ENCODE results near the gene SUCLG2. TPM values are rescaled to one million over a fixed set of nuclear protein-coding genes. Genes with fewer than 3 reads are reported as not detected.

The SUCLG2 gene
- total RNA-seq (2014; rRNA removed; shearing (Covaris generic)): 27.5 and 33.8 TPM in 2 replicates

GRCh38 chr3:67654099-67654843 is at the start of gene SUCLG2:
Gene SUCLG2, minus strand, starts transcription at chr3:67654612. Its CDS starts 26 bp downstream, at chr3:67654586.
- peak; percentile 66 for DNase-seq (ENCODE audit: low spot score)

- no peak for DNase-seq (ENCODE audit: low spot score)
Measured at GRCh38 chr3:67700596-67700995, 46.2 kb upstream of the SUCLG2 start.

- DNase-seq (ENCODE audit: low spot score): no peak
Measured at GRCh38 chr3:67699882-67700281, 45.5 kb upstream of the SUCLG2 start.

GRCh38 chr3:67692621-67693020 is 38.2 kb upstream of the SUCLG2 start:
- no peak for DNase-seq (ENCODE audit: low spot score)

- DNase-seq (ENCODE audit: low spot score): no peak
Measured at GRCh38 chr3:67691926-67692325, 37.5 kb upstream of the SUCLG2 start.

GRCh38 chr3:67691207-67691606 is 36.8 kb upstream of the SUCLG2 start:
- DNase-seq (ENCODE audit: low spot score): no peak

GRCh38 chr3:67689806-67690205 is 35.4 kb upstream of the SUCLG2 start:
- no peak for DNase-seq (ENCODE audit: low spot score)

- no peak for DNase-seq (ENCODE audit: low spot score)
Measured at GRCh38 chr3:67688231-67688630, 33.8 kb upstream of the SUCLG2 start.

- DNase-seq (ENCODE audit: low spot score): no peak
Measured at GRCh38 chr3:67686069-67686468, 31.7 kb upstream of the SUCLG2 start.

GRCh38 chr3:67685499-67685898 is 31.1 kb upstream of the SUCLG2 start:
- no peak for DNase-seq (ENCODE audit: low spot score)

GRCh38 chr3:67684211-67684610 is 29.8 kb upstream of the SUCLG2 start:
- DNase-seq (ENCODE audit: low spot score): no peak

- DNase-seq (ENCODE audit: low spot score): no peak
Measured at GRCh38 chr3:67683522-67683921, 29.1 kb upstream of the SUCLG2 start.

- no peak for DNase-seq (ENCODE audit: low spot score)
Measured at GRCh38 chr3:67678665-67679064, 24.3 kb upstream of the SUCLG2 start.

GRCh38 chr3:67674055-67674454 is 19.6 kb upstream of the SUCLG2 start:
- DNase-seq (ENCODE audit: low spot score): no peak

- DNase-seq (ENCODE audit: low spot score): no peak
Measured at GRCh38 chr3:67662733-67663132, 8.3 kb upstream of the SUCLG2 start.

GRCh38 chr3:67661089-67661488 is 6.7 kb upstream of the SUCLG2 start:
- no peak for DNase-seq (ENCODE audit: low spot score)

- no peak for DNase-seq (ENCODE audit: low spot score)
Measured at GRCh38 chr3:67657192-67657591, 2.8 kb upstream of the SUCLG2 start.

- no peak for DNase-seq (ENCODE audit: low spot score)
Measured at GRCh38 chr3:67656614-67657013, 2.2 kb upstream of the SUCLG2 start.

GRCh38 chr3:67655364-67656121 is 1.1 kb upstream of the SUCLG2 start:
- DNase-seq (ENCODE audit: low spot score): no peak

- DNase-seq (ENCODE audit: low spot score): no peak
Measured at GRCh38 chr3:67654844-67655177, 399 bp upstream of the SUCLG2 start.

- DNase-seq (ENCODE audit: low spot score): peak; percentile 3
Measured at GRCh38 chr3:67653425-67654098, 850 bp downstream of the SUCLG2 start.

- no peak for DNase-seq (ENCODE audit: low spot score)
Measured at GRCh38 chr3:67650084-67650483, 4.3 kb downstream of the SUCLG2 start.

GRCh38 chr3:67649681-67650080 is 4.7 kb downstream of the SUCLG2 start:
- no peak for DNase-seq (ENCODE audit: low spot score)

Data from H4 (cell line).